Activated CD8-positive, alpha-beta memory T cell treated with anti-CD3 and anti-CD28 coated beads for 24 hours (primary cell): ENCODE results near the gene LCMT2.

Source experiments
- DNase-seq: peaks from one replicate; pipeline ENCODE4 v3.0.0-alpha.2; 2020

Gene LCMT2, protein sequence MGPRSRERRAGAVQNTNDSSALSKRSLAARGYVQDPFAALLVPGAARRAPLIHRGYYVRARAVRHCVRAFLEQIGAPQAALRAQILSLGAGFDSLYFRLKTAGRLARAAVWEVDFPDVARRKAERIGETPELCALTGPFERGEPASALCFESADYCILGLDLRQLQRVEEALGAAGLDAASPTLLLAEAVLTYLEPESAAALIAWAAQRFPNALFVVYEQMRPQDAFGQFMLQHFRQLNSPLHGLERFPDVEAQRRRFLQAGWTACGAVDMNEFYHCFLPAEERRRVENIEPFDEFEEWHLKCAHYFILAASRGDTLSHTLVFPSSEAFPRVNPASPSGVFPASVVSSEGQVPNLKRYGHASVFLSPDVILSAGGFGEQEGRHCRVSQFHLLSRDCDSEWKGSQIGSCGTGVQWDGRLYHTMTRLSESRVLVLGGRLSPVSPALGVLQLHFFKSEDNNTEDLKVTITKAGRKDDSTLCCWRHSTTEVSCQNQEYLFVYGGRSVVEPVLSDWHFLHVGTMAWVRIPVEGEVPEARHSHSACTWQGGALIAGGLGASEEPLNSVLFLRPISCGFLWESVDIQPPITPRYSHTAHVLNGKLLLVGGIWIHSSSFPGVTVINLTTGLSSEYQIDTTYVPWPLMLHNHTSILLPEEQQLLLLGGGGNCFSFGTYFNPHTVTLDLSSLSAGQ

DNA sequence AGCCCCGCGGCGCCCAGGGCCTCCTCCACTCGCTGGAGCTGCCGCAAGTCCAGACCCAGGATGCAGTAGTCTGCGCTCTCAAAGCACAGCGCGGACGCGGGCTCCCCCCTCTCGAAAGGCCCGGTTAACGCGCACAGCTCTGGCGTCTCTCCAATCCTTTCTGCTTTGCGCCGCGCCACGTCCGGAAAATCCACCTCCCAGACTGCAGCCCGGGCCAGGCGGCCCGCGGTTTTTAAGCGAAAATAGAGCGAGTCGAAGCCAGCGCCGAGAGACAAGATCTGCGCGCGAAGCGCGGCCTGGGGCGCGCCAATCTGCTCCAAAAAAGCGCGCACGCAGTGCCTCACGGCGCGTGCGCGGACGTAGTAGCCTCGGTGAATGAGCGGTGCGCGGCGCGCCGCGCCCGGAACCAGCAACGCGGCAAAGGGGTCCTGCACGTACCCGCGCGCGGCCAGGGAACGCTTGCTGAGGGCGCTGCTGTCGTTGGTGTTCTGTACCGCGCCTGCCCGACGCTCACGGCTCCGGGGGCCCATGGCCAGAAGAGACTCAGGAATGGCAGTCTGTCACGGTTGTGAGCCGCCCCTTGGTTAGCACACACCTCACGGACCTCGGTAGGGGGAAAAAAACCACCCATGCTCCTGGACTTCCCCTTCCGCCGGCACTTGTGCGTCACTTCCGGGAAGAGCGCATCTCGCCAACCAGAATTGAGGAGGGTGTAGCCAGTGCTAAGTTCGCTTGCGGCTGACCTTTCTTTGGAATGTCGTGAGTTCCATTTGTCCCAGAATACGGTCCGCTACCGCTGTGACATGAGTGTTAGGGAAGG, at the start of gene LCMT2:
Gene LCMT2, minus strand, starts transcription at position 614 of the 820 bp plus-strand sequence. Its CDS starts 84 bp downstream, at position 530.
- peak; percentile 94 for DNase-seq

- DNase-seq = no peak
Measured at GRCh38 chr15:43378601-43379000, 48.2 kb upstream of the LCMT2 start.

GRCh38 chr15:43376017-43376705, 45.8 kb upstream of the LCMT2 start:
- DNase-seq = peak; percentile 59

GRCh38 chr15:43370975-43371974, 40.9 kb upstream of the LCMT2 start, which contains the start of the genes TUBGCP4 and ZSCAN29:
TUBGCP4 (plus strand) TSS chr15:43371101; CDS start chr15:43371355, 254 bp downstream.
ZSCAN29 (minus strand) TSS chr15:43371043; CDS start chr15:43369913, 1,130 bp downstream.
- peak; percentile 93 for DNase-seq

DNA sequence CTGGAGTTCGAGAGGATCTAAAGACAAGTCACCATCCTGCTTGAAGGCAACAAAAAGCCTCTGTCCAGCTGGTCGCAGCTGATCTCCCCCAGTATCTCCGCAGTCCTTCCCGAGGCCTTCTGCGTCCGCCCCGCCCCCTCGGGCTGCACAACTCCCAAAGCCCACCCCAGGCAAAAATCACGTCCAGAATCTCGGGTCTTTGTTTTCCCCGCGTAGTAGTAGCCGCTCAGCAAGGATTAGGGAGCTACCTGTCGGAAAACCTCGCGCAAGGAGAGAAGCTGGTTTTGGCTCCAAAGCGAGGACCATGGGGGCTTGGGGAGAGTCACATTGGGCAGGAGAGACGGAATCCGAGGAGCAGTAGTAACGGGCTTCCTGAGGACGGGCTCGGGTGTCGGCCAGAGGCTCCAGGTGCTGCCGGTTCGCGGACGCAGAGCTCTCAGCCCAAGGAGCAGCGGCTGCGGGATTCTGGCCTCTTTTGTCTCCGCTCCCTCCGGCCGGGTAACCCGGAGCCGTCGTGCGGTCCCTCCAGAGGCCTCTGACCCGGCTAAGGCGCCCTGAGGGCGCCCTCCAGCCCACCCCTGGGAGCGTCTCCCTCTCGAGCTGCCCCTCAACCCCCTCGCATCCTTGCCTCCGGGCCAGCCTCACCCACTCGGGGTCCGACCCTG, 40.1 kb upstream of the LCMT2 start:
- no peak for DNase-seq

DNA sequence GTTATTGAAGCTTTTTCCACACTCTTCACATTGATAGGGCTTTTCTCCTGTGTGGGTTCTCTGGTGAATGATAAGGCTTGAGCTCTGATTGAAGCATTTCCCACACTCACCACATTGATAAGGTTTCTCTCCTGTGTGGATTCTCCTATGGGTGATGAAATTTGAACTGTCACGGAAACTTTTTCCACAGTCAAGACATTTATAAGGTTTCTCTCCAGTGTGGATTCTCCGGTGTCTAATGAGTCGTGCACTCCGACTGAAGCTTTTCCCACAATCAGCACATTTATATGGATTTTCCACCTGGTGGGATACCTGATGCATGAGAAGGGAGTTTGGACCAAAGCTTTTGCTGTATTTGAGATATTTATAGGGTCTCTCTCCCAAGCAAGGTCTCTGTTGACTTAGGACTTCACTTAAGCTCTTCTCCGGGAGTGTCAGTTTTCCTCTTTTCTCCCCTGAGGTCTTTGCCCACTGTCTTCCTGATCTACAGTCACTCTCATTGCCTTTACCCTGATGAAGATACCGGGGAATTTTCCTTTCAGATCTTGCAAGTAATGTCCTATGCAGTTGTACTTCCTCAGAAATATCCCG, 31.0 kb upstream of the LCMT2 start:
- no peak for DNase-seq

GRCh38 chr15:43360821-43361220, 30.4 kb upstream of the LCMT2 start:
- DNase-seq = no peak

DNA sequence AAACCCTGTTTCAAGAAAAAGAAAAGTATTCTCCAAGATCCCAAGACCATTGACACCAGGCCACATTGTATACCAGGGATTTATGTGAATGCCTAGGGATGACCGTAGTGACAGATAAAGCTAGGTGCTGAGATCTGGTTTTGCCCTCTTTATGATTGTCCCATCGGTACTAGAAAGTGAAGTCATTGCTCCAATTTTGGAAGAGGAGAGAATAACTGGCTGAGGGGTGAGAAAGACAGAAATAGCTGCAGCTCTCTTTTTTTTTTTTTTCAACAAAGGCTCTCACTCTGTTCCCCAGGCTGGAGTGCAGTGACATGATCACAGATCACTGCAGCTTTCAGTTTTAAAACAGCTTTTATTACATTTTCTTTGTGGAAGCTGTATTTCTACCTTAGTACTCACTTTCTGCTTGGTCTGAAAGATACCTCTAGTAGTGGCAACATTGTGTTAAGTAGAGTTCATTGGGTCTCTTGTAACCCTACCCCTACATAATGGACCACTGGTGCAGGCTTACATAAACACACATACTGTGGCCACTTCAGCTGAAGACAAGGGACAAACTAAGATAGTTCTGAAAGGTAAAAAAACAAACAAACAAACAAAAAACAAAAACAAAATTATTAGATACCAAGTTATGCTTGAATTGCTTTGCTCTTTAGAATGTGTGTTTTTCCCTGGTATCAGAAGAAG, 22.5 kb upstream of the LCMT2 start:
- no peak for DNase-seq

- DNase-seq = no peak
Measured at GRCh38 chr15:43347114-43347513, 16.7 kb upstream of the LCMT2 start.

DNA sequence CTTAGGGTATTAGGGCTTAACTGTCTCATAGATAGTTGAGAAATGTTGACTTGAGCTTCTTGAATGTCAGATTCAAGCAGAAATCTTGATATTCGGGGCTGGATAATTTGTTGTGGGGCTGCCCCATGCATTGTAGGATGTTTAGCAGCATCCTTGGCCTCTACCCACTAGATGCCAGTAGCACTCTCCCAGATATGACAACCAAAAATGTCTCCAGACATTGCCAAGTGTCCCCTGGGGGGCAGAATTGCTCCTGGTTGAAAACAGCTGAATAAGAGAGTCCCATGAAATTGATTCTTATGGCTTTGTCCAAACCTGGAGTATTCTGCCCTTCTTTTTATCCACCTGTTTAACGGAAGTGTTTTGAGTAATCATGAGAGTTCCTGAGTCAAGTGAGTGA, 15.9 kb upstream of the LCMT2 start:
- no peak for DNase-seq

DNA sequence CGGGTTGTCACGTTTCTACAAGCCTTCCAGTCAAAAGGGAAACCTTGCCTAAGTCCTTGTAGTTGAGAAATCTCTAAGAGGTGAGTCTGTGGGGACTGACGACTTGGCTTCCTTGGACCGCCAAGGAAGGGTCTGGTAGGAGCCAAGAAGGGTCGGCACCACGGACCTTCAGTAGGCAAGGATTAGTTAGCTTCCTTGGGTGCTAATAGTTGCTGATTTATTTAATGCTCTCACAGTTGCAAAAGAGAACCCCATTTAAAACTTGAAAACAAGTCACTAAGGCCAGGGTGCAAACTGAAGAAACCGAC, 361 bp upstream of the LCMT2 start:
- no peak for DNase-seq

- DNase-seq = no peak
Measured at GRCh38 chr15:43329217-43329959, 985 bp downstream of the LCMT2 start.

- no peak for DNase-seq
Measured at GRCh38 chr15:43325039-43325684, 5.2 kb downstream of the LCMT2 start.

GRCh38 chr15:43318990-43319771, 11.2 kb downstream of the LCMT2 start:
- DNase-seq = no peak

GRCh38 chr15:43317566-43318184, 12.7 kb downstream of the LCMT2 start:
- DNase-seq = no peak

- DNase-seq = no peak
Measured at GRCh38 chr15:43316971-43317346, 13.4 kb downstream of the LCMT2 start.
